D721Med (cell line): Measurements from ENCODE around the gene GPR45.

Experiments used
- DNase-seq: peaks from one replicate; pipeline ENCODE4 v3.0.0; 2011; ENCODE audit warnings: low spot score; ENCODE audit not compliant: insufficient read length
- FAIRE-seq: peaks from 2 replicates; lab custom pipeline; 2011; peaks lifted over from hg19 to GRCh38; lab: Jason Lieb, UNC
- TF ChIP-seq, protein P1 (sequence below): IDR thresholded peaks from 2 replicates; pipeline ENCODE4 v1.5.1; 2012; ENCODE audit warnings: mild to moderate bottlenecking, control low read depth; ENCODE audit not compliant: insufficient read depth; ENCODE audit errors: missing control alignments

GPR45 gene

GRCh38 chr2:105241443-105241842, at the start of gene GPR45:
Gene GPR45, plus strand, starts transcription at chr2:105241743. Its CDS starts 116 bp downstream, at chr2:105241859.
- TF ChIP-seq, protein P1, sequence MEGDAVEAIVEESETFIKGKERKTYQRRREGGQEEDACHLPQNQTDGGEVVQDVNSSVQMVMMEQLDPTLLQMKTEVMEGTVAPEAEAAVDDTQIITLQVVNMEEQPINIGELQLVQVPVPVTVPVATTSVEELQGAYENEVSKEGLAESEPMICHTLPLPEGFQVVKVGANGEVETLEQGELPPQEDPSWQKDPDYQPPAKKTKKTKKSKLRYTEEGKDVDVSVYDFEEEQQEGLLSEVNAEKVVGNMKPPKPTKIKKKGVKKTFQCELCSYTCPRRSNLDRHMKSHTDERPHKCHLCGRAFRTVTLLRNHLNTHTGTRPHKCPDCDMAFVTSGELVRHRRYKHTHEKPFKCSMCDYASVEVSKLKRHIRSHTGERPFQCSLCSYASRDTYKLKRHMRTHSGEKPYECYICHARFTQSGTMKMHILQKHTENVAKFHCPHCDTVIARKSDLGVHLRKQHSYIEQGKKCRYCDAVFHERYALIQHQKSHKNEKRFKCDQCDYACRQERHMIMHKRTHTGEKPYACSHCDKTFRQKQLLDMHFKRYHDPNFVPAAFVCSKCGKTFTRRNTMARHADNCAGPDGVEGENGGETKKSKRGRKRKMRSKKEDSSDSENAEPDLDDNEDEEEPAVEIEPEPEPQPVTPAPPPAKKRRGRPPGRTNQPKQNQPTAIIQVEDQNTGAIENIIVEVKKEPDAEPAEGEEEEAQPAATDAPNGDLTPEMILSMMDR: no peak
- no peak for FAIRE-seq
- DNase-seq: no peak

- TF ChIP-seq, protein P1: no peak
- no peak for FAIRE-seq
Measured at GRCh38 chr2:105194022-105194675, 47.4 kb upstream of the GPR45 start.

DNA sequence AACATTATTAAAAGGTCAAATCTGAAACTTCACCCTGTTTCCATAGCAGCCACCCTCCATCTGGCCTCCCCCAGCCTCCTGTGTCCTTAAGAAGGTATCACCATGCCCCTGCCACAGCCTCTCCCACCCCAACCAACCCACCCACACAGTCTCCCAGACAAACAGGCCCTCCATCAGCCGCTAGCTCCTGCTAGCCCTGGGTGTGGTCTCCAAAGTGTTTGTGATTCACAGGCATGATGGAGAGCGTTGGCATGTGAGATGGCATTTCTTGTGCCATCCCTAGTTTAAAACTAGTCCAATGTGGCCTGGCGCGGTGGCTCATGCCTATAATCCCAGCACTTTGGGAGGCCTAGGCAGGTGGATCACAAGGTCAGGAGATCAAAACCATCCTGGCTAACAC, 44.9 kb upstream of the GPR45 start:
- TF ChIP-seq, protein P1: no peak
- no peak for FAIRE-seq

More at GRCh38 chr2:105194022-105194675, 47.4 kb upstream of the GPR45 start:
- DNase-seq: no peak

GRCh38 chr2:105215586-105216192, 25.9 kb upstream of the GPR45 start:
- FAIRE-seq (no peak), DNase-seq (no peak)
- TF ChIP-seq, protein P1: no peak

More for the DNA sequence above, 44.9 kb upstream of the GPR45 start:
- DNase-seq: no peak

- TF ChIP-seq, protein P1: no peak
- no peak for FAIRE-seq
- no peak for DNase-seq
Measured at GRCh38 chr2:105220604-105221003, 20.9 kb upstream of the GPR45 start.

DNA sequence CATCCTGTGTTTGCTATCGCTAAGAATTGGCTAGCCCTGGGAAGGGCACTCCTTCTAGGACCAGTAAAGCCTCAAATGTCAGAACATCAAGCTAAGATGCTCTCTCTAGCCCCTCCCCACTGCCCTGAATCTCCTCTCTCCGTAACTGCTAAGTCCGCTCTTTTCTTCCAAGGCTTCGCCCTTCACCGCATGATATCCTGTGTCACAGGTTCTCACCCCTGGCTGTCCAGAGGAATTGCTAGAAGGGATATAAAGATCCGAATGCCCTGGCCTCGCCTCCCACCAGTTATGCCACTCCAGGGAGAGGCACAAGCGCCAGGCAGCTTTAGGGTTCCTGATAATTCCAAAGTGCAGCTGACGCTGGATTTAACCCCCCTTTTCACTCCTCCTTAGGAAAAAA, 17.1 kb upstream of the GPR45 start:
- DNase-seq: no peak
- no peak for FAIRE-seq
- TF ChIP-seq, protein P1: no peak

DNA sequence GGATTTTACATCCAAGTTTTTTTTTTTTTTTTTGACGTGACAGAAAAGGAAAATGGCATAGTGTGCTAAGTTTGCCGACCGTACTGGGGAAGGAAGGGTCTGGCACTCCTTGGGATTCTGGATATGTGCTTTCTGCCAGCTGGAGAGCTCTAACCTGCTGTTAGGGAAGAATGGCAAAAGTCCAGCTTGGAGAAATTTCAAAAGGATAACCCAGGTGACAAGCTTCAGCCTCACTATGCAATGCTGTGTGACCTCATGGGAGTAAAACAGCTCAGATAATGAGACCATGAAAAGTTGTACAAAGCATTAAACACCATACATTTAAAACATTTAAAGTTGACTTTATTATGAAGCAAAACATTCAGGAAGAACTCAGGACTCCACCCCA, 10.3 kb upstream of the GPR45 start:
- TF ChIP-seq, protein P1: no peak
- no peak for FAIRE-seq

More for the DNA sequence above, 10.3 kb upstream of the GPR45 start:
- no peak for DNase-seq
